Measurements from ENCODE around the gene GANC. TPM values are rescaled to one million over a fixed set of nuclear protein-coding genes. Genes with fewer than 3 reads are reported as not detected.
"Not testable (repeated sequence)": the region's sequence is repeated elsewhere in the genome, so short reads cannot be mapped to it uniquely, and the experiment has no call there.

Gene GANC
- 12.1 and 14.1 TPM in 2 replicates for total RNA-seq

- DNase-seq (ENCODE audit: extremely low read depth, low read depth, low spot score) = peak; percentile 93
Observed at GRCh38 chr15:42272939-42273899, at the start of gene GANC, which contains the start of gene TMEM87A. GANC (plus strand) TSS chr15:42273201; CDS start chr15:42274482, 1,281 bp downstream. TMEM87A (minus strand) TSS chr15:42273433; CDS start chr15:42273398, 35 bp downstream.

DNA sequence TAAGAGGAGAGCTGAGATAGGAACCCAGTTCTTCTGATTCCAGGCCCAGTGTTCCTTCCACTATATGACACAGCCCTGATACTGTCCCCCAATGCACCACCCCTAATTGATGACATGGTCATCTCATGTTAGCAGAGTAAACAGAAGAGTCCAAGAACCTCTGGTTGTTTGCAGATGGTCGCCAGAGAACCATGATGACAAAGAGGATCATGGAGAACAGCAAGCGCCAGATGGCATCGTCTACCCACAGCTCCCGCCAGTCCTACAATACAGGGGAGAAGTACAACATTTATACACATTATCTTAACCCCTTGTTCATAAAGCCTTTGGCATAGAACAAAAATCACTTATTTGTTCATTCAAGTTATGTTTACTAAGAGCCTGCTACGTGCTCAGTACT is 46.4 kb upstream of the GANC start:
- no peak for DNase-seq (ENCODE audit: extremely low read depth, low read depth, low spot score)

DNA sequence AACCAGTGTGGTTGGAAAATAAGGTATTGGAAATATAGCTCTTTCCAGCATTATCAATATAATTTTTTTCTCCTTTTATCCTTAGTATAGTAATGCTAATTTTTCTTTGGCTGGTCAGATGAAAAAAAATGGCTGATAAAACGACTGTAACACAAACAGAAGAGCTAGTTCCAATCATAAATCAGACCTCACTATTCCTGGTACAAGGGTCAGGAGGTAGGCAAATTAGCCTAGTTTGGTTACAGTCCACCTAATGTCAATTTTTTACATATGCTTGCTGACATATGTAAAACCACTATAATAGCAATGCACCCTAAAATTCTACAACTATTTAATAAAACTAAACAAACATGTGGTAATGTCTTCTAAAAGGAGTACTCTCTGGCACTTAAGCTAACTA is 45.0 kb upstream of the GANC start:
- DNase-seq (ENCODE audit: extremely low read depth, low read depth, low spot score) = no peak

DNA sequence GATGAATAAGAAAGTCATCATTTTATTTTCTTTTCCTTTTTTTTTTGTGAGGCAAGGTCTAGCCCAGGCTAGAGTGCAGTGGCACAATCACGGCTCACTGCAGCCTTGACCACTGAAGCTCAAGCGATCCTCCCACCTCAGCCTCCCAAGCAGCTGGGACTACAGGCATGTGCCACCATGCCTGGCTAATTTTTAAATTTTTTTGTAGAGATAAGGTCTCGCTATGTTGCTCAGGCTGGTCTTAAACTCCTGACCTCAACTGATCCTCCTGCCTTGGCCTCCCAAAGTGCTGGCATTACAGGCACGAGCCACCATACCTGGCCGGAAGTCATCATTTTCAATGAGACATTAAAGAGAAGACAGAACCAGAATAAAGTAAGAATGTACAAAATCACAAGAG is 44.0 kb upstream of the GANC start:
- not testable (repeated sequence) for DNase-seq (ENCODE audit: extremely low read depth, low read depth, low spot score)

DNA sequence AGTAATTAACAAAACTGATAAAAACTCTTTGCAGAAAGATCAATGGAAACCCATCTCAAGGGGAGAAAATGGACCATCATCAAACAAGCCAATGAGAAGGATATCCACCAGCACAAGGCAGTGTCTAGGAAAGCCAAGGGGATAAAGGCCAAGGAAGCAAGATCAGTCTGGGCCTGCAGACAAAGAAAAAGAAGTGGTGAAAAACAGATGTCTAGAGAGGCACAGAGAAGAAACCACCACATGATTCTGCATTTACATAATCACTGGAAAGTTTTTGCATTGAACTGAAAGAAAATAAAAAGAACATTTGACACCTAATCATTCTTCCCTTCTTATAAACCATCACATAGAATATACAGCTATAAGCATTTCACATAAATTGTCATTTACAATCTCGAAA is 41.9 kb upstream of the GANC start:
- no peak for DNase-seq (ENCODE audit: extremely low read depth, low read depth, low spot score)

DNA sequence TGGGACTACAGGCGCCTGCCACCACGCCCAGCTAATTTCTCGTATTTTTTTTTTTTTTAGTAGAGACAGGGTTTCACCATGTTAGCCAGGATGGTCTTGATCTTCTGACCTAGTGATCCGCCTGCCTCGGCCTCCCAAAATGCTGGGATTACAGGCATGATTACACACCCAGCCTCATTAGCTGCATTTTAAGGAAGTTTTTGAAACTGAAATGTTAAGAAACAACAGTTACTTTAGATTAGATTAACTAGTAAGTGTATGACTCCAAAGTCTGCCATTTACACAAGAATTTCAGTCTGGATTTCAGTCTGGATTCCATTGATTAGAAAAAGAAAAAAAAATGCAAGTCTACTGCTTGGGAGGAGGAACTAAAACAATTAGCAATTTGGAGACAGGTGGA is 40.4 kb upstream of the GANC start:
- DNase-seq (ENCODE audit: extremely low read depth, low read depth, low spot score) = no peak

- no peak for DNase-seq (ENCODE audit: extremely low read depth, low read depth, low spot score)
Observed at GRCh38 chr15:42233107-42233506, 39.9 kb upstream of the GANC start.

- no peak for DNase-seq (ENCODE audit: extremely low read depth, low read depth, low spot score)
Observed at GRCh38 chr15:42239528-42240182, 33.3 kb upstream of the GANC start.

GRCh38 chr15:42240823-42241222 is 32.2 kb upstream of the GANC start:
- no peak for DNase-seq (ENCODE audit: extremely low read depth, low read depth, low spot score)

- DNase-seq (ENCODE audit: extremely low read depth, low read depth, low spot score) = no peak
Observed at GRCh38 chr15:42253300-42253699, 19.7 kb upstream of the GANC start.

GRCh38 chr15:42264795-42265194 is 8.2 kb upstream of the GANC start:
- no peak for DNase-seq (ENCODE audit: extremely low read depth, low read depth, low spot score)

- no peak for DNase-seq (ENCODE audit: extremely low read depth, low read depth, low spot score)
Observed at GRCh38 chr15:42267286-42267685, 5.7 kb upstream of the GANC start.

DNA sequence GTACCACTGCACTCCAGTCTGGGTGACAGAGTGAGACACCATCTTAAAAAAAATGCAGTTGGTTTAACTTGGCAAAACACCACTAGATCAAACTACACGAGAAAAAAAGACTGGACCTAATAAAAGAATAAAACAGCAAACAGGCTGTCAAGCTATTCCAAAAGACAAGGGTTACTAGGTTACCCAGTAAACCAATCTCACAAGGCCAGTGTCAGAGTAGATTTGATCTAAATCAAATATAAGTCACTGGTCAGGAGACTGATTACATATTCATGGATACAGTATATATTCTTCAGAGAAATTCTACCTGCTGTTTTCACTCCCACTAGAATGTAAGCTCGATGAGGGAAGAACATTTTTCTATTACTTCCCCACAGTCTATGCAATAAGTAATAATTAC is 2.5 kb upstream of the GANC start:
- no peak for DNase-seq (ENCODE audit: extremely low read depth, low read depth, low spot score)

DNA sequence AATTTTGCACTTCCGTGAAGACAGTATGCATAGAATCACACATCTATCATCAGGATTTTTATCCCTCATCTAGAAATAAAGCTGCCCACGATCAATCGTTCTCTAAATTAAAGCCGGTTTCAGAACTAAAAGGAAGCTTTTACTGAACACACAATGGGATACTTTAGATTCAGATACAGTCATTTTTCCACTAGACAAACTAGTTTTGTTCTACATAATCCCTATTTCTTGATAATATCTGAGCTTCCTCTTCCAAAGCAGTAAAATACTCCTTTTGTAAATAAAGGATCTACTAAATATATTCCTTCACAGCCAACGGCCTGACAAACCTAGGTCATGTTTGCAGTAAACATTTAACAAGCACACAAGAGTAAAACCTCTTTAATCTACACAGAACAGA is 2.0 kb upstream of the GANC start:
- no peak for DNase-seq (ENCODE audit: extremely low read depth, low read depth, low spot score)

- DNase-seq (ENCODE audit: extremely low read depth, low read depth, low spot score) = peak; percentile 12
Observed at GRCh38 chr15:42273900-42274701, 1.1 kb downstream of the GANC start.

GRCh38 chr15:42274702-42274989 is 1.6 kb downstream of the GANC start:
- DNase-seq (ENCODE audit: extremely low read depth, low read depth, low spot score) = no peak

DNA sequence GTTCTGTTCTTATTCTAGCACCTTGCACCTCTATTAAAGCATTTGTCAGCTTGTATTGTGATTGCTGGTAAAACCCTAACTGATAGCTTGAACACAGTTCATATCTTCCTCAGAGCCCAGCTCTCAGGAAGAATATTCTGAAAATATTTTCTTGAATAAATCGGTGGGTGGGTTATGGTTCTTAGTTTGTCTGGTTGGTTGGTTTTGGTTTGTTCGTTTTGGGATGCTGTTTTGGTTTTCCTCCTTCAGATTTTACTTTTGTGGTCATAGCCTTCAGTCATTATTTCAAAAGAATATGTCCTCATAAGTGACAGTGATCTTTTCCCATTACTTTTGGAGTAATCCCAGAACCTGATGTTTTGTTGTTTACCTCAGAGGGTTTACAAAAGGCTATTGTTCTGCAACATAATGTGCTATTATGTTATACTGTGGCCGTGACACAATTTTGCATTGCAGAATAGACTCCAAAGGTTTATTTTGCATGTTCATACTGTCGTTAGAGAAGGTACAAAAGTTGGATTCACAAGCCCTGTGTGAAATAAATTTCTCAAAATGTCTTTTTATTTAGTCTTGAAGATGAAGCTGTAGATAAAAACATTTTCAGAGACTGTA is 2.9 kb downstream of the GANC start:
- DNase-seq (ENCODE audit: extremely low read depth, low read depth, low spot score) = no peak

- no peak for DNase-seq (ENCODE audit: extremely low read depth, low read depth, low spot score)
Observed at GRCh38 chr15:42276762-42277161, 3.8 kb downstream of the GANC start.

DNA sequence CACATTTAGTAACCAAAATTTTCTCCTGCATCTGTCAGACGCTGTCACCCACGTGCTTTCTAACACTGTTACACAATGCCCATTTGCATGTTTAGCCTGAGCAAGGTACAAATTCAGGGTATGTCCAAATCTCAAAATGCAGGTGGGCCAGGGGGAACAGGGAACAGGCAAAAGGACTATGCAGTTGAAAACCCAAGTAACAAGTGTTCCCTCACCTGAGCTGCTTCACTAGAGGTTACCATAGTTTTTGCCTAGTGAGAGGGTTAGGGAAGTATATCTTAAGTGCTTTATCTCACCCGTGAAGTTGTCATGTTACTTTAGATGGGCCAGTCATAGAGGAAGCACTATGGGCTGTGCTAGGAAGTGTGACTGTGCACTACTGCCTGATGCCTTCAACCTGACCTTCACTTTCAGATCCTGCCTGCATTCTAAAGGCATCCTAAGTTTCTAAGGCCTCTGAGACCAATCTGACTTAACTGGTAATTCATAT is 6.3 kb downstream of the GANC start:
- DNase-seq (ENCODE audit: extremely low read depth, low read depth, low spot score) = no peak

DNA sequence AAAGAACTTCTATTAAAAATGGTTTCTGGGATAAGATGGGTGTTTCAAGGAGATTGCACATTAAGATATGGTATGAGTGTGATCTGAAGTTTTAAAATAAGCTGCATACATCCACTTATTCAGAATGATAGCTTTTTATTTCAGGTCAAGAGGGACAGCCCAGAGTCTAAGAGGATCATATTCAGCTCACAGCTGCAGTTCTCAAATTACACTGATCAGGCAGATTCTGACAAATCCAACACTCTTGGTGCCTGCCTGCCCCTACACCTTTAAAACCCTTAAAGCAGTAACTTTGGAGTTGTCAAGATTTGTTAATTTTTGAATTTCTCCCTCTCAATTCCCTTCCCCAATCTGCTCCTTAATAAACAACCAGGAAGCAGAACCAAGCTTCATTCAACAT is 9.3 kb downstream of the GANC start:
- no peak for DNase-seq (ENCODE audit: extremely low read depth, low read depth, low spot score)

GRCh38 chr15:42282926-42283325 is 9.9 kb downstream of the GANC start:
- no peak for DNase-seq (ENCODE audit: extremely low read depth, low read depth, low spot score)

Data from glomerular endothelial cell (primary cell).